GM23248 (cell line): ENCODE measurements around the gene ARNT2. TPM values are rescaled to one million over a fixed set of nuclear protein-coding genes. Genes with fewer than 3 reads are reported as not detected.

Experiments
- DNase-seq: peaks from one replicate; pipeline ENCODE4 v3.0.0-alpha.2; 2015
- H2AFZ ChIP-seq: fragments of 200-600 bp; sonication (generic); 2 replicates; pipeline ENCODE4 v1.6.1; 2016; ENCODE audit warnings: antibody characterized with exemption
- H3F3A ChIP-seq: fragments of 200-600 bp; sonication (generic); 2 replicates; pipeline ENCODE4 v1.6.1; 2016; ENCODE audit warnings: mild to moderate bottlenecking, antibody characterized with exemption, mixed run types; ENCODE audit not compliant: insufficient read depth
- H3K27ac ChIP-seq: fragments of 200-600 bp; sonication (generic); 2 replicates; pipeline ENCODE4 v1.5.1; 2016; ENCODE audit warnings: mild to moderate bottlenecking
- H3K27me3 ChIP-seq: fragments of 200-600 bp; sonication (generic); replicated peaks from 2 replicates; pipeline ENCODE4 v1.6.1; 2016; ENCODE audit warnings: mild to moderate bottlenecking; ENCODE audit not compliant: insufficient read depth
- H3K36me3 ChIP-seq: fragments of 200-600 bp; sonication (generic); 2 replicates; pipeline ENCODE4 v1.6.1; 2016; ENCODE audit warnings: low read depth, mild to moderate bottlenecking
- H3K4me1 ChIP-seq: fragments of 200-600 bp; sonication (generic); 2 replicates; pipeline ENCODE4 v1.6.1; 2016; ENCODE audit warnings: mild to moderate bottlenecking; ENCODE audit not compliant: insufficient read depth
- H3K4me2 ChIP-seq: fragments of 200-600 bp; sonication (generic); one replicate; pipeline ENCODE4 v1.6.1; 2016; ENCODE audit warnings: mild to moderate bottlenecking; ENCODE audit not compliant: unreplicated experiment
- H3K4me3 ChIP-seq: fragments of 200-600 bp; sonication (generic); 2 replicates; pipeline ENCODE4 v1.5.1; 2016; ENCODE audit warnings: mild to moderate bottlenecking
- H3K79me2 ChIP-seq: fragments of 200-600 bp; sonication (generic); 2 replicates; pipeline ENCODE4 v1.6.1; 2016; ENCODE audit warnings: mild to moderate bottlenecking; ENCODE audit not compliant: insufficient read depth
- H3K9ac ChIP-seq: fragments of 200-600 bp; sonication (generic); 2 replicates; pipeline ENCODE4 v1.6.1; 2016; ENCODE audit warnings: mild to moderate bottlenecking
- H3K9me2 ChIP-seq: fragments of 200-600 bp; sonication (generic); 2 replicates; pipeline ENCODE4 v1.6.1; 2016; ENCODE audit warnings: mixed run types, mild to moderate bottlenecking, moderate library complexity; ENCODE audit not compliant: insufficient read depth
- H3K9me3 ChIP-seq: fragments of 200-600 bp; sonication (generic); one replicate; pipeline ENCODE4 v1.6.1; 2017; ENCODE audit warnings: low read depth
- H4K20me1 ChIP-seq: fragments of 200-600 bp; sonication (generic); 2 replicates; pipeline ENCODE4 v1.6.0; 2016; ENCODE audit not compliant: insufficient read depth
- EZH2 ChIP-seq: fragments of 200-600 bp; sonication (generic); IDR thresholded peaks from 2 replicates; pipeline ENCODE4 v1.6.1; 2018; ENCODE audit warnings: antibody characterized with exemption, mild to moderate bottlenecking; ENCODE audit not compliant: insufficient read depth, poor library complexity, severe bottlenecking
- EZH2phosphoT487 ChIP-seq: fragments of 200-600 bp; sonication (generic); IDR thresholded peaks from 2 replicates; pipeline ENCODE4 v1.6.1; 2018; ENCODE audit warnings: antibody characterized with exemption, moderate library complexity, mild to moderate bottlenecking, low read depth; ENCODE audit not compliant: insufficient read depth
- WGBS, 2 experiments: methylation state at CpG; one replicate each; pipeline ENCODE4 v1.1.6; 2015 to 2017; ENCODE audit warnings: low lambda C conversion rate in 2 of 2, low coverage in 1 of 2; ENCODE audit errors: missing lambda C conversion rate in 2 of 2; 5-methylcytosine and 5-hydroxymethylcytosine counted together
- in situ Hi-C: fragments of 300-500 bp; cut with MboI; formaldehyde crosslinking; loops from 2 replicates; pipeline ENCODE4 v1.15.0; 2020
- polyA plus RNA-seq: library from polyadenylated mRNA; unstranded; fragments of >200 nt; fragmentation: Nextera tagmentation; extraction: Ambion mirVana; gene quantifications from 2 replicates; pipeline ENCODE4 v1.2.1, GENCODE V29; 2016
- total RNA-seq: library from RNA; depleted of rRNA; stranded (reverse); fragments of >200 nt; shearing (Covaris generic); gene quantifications from 2 replicates; pipeline ENCODE4 v1.2.3, GENCODE V29; 2014

Gene ARNT2
- total and polyA plus RNA-seq, 2 experiments from 2014 or later: 9.3 to 23.5 TPM

DNA sequence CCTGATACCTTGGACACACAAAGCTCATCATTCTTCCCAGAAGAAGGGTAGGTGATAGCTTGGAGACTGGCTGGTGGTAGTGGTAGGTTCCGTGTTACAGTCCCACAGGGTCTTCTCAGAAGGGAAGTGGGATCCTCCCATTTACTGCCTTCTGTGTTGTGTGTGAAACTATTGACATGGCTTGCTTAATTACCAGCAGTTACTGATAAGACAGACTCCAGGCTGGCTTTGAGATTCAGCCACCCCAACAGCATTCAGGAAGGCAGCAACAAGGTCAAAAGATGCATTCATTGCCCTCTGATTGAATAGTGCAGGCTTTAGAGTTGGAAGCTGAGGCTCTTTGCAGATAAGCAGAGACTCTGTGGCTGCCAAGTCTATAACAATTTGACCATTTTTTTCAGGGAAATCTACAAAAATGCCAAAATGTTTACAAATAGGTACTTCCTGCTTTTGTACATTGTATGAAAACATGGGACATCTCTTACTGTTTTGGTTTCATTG, 7.7 kb downstream of the ARNT2 start:
- no peaks in the 10 kb centered on the region for H3K9me3 ChIP-seq
- no peaks in the 10 kb centered on the region for H3K36me3 ChIP-seq
- in situ Hi-C loops: no loop called here
- H4K20me1 ChIP-seq: no peaks in the 10 kb centered on the region
- H3K27me3 ChIP-seq: no peaks in the 10 kb centered on the region
- no peak overlapping the region for H3K27ac ChIP-seq
- no peaks in the 10 kb centered on the region for H3F3A ChIP-seq
- TF ChIP-seq EZH2 (no peak), EZH2phosphoT487 (no peak)
- H3K4me2 ChIP-seq: no peak overlapping the region
- H2AFZ ChIP-seq: no peak overlapping the region
- no peak overlapping the region for H3K4me3 ChIP-seq
- no peaks in the 10 kb centered on the region for H3K9me2 ChIP-seq
- H3K4me1 ChIP-seq: no peaks in the 10 kb centered on the region
- DNase-seq: no peak
- no peak overlapping the region for H3K9ac ChIP-seq
- H3K79me2 ChIP-seq: no peaks in the 10 kb centered on the region
- WGBS, 2 experiments: 38 to 78% methylated on average over 1 of the region's 1 CpG

DNA sequence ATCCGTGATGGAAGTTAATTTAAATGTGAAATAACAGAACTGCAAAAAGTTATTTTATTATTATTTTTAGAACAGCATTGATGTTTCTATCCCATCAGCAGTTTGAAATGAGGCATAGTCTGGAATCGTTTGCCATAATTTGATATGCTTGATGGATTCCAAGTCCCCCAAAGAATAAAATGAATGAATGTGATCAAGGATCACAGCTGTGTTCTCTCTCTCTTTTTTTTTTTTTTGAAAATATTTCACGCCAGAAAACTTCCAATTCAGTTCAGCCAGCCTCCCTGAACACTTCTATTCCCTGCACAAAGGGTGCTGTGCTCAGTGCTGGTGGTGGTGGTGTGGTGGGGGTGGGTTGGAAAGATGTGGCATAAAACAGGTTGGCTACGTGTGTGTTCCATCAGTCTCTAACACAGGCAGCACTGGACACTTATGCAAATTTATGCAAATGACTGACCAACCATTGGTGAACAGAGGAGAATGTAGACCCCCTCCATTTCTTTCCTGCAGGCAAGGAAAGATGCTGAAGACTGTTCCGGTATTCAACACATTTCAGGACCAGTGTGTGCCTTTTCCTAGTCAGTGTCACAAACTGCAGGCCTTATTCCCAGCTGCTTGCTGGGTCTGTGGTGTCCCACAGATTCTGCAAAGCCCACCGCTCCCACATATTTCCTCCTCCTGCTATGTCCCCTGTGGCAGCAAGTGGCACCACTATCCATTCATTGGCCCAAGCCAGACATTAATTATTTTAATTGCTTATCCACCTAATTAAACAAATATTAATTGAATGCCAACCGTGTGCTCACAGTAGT, 10.6 kb downstream of the ARNT2 start:
- Histone ChIP-seq H3K27ac (no peak overlapping the region), H3K4me1 (no peaks in the 10 kb centered on the region), H3K9ac (no peak overlapping the region), H3K9me2 (no peaks in the 10 kb centered on the region), H3K9me3 (no peaks in the 10 kb centered on the region), H3K4me3 (no peak overlapping the region), H4K20me1 (no peaks in the 10 kb centered on the region), H3K4me2 (no peak overlapping the region), H3K27me3 (no peaks in the 10 kb centered on the region), H2AFZ (no peak overlapping the region), H3F3A (no peaks in the 10 kb centered on the region), H3K36me3 (no peaks in the 10 kb centered on the region), H3K79me2 (no peaks in the 10 kb centered on the region)
- TF ChIP-seq EZH2: no peak
- TF ChIP-seq EZH2phosphoT487: no peak
- WGBS, 2 experiments: 77 to 86% methylated on average over 7 of the region's 7 CpGs
- DNase-seq: no peak
- in situ Hi-C loops: no loop called here

DNA sequence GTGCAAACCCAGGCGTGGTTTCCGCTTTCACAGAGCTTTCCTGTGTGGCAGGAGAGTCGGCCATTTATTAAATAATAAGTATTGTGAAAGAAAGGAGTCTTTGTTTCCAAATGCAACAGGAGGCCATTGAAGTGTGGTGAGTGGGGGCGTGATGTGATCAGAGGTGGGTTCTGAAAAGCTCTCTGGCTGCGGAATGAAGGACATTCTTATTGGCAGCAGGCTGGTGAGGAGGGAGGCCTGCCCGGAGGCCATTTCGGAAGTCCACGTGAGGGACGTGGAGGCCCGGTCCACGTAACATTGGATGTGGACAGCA, 11.1 kb downstream of the ARNT2 start:
- H3K4me1 ChIP-seq: no peaks in the 10 kb centered on the region
- H2AFZ ChIP-seq: no peak overlapping the region
- no peaks in the 10 kb centered on the region for H3K9me2 ChIP-seq
- no peak for DNase-seq
- no peak overlapping the region for H3K9ac ChIP-seq
- no peak overlapping the region for H3K4me3 ChIP-seq
- no peak overlapping the region for H3K27ac ChIP-seq
- no peaks in the 10 kb centered on the region for H3K79me2 ChIP-seq
- no peaks in the 10 kb centered on the region for H3K36me3 ChIP-seq
- no peak for TF ChIP-seq EZH2phosphoT487
- TF ChIP-seq EZH2: no peak
- no peaks in the 10 kb centered on the region for H3F3A ChIP-seq
- in situ Hi-C loops: no loop called here
- H3K27me3 ChIP-seq: no peaks in the 10 kb centered on the region
- no peaks in the 10 kb centered on the region for H4K20me1 ChIP-seq
- 96 to 97% methylated on average over 11 of the region's 11 CpGs for WGBS, 2 experiments
- no peaks in the 10 kb centered on the region for H3K9me3 ChIP-seq
- H3K4me2 ChIP-seq: no peak overlapping the region

DNA sequence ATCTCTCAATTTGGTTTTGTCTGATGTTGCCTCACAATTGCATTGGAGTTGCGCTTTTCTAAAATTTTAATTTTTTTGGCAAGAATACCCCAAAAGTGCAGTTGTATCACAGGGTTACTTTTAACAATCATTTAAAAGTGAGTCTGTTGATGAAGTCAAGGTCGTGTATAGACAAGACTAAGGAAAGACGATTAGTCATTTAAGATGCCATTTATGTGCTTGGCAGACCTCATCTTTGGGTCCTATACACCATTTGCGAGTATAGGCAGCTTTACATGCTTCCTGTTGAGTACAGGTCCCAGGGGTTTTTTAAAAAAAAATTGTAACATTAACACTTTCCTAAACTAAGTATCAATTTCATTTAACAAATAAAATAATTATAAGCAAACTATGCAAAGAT, 12.5 kb downstream of the ARNT2 start:
- no peaks in the 10 kb centered on the region for H3K79me2 ChIP-seq
- no peak overlapping the region for H3K27ac ChIP-seq
- H3K4me3 ChIP-seq: no peak overlapping the region
- no peaks in the 10 kb centered on the region for H3K9me2 ChIP-seq
- in situ Hi-C loops: no loop called here
- H3K36me3 ChIP-seq: no peaks in the 10 kb centered on the region
- TF ChIP-seq EZH2phosphoT487: no peak
- no peak for TF ChIP-seq EZH2
- H3K27me3 ChIP-seq: no peaks in the 10 kb centered on the region
- H3K4me1 ChIP-seq: no peaks in the 10 kb centered on the region
- H3K4me2 ChIP-seq: no peak overlapping the region
- no peak overlapping the region for H3K9ac ChIP-seq
- H3K9me3 ChIP-seq: no peaks in the 10 kb centered on the region
- H4K20me1 ChIP-seq: no peaks in the 10 kb centered on the region
- H2AFZ ChIP-seq: no peak overlapping the region
- no peak for DNase-seq
- 78 to 79% methylated on average over 4 of the region's 4 CpGs for WGBS, 2 experiments
- no peaks in the 10 kb centered on the region for H3F3A ChIP-seq
